A673 (cell line): ENCODE data around the gene ASZ1. TPM values are rescaled to one million over a fixed set of nuclear protein-coding genes. Genes with fewer than 3 reads are reported as not detected.

Source experiments
- BruUV-seq: library from RNA; stranded (reverse); fragments of 400-500 nt; replicated peaks from 2 replicates; lab custom pipeline; 2021; lab: Mats Ljungman, UMichigan
- CTCF ChIA-PET: fragments of 300-600 bp; sonication (Branson Sonifier 250); formaldehyde crosslinking; loops from one replicate; lab custom pipeline; 2022; ENCODE audit warnings: antibody characterized with exemption; lab: Charles Lee
- POLR2A ChIA-PET: fragments of 300-600 bp; sonication (Branson Sonifier 250); formaldehyde crosslinking; loops from one replicate; lab custom pipeline; 2022; ENCODE audit warnings: antibody characterized with exemption; ENCODE audit not compliant: low non-redundant PET; lab: Charles Lee
- DNase-seq: peaks from one replicate; pipeline ENCODE4 v3.0.0-alpha.2; 2015; ENCODE audit warnings: low spot score
- H3K27ac ChIP-seq: fragments of 200-600 bp; sonication (generic); 2 replicates; pipeline ENCODE4 v1.5.1; 2016; ENCODE audit warnings: mixed run types, low read depth, mild to moderate bottlenecking, mixed read lengths, antibody characterized with exemption, low read length; ENCODE audit not compliant: poor library complexity, severe bottlenecking
- H3K27me3 ChIP-seq: fragments of 200-600 bp; sonication (generic); replicated peaks from 2 replicates; pipeline ENCODE4 v1.6.1; 2017; ENCODE audit warnings: mixed run types, low read depth, mild to moderate bottlenecking, mixed read lengths, antibody characterized with exemption, low read length; ENCODE audit not compliant: insufficient read depth, poor library complexity
- H3K36me3 ChIP-seq: fragments of 200-600 bp; sonication (generic); 2 replicates; pipeline ENCODE4 v1.6.1; 2016; ENCODE audit warnings: mixed run types, mild to moderate bottlenecking, mixed read lengths, antibody characterized with exemption, low read length; ENCODE audit not compliant: insufficient read depth, poor library complexity, severe bottlenecking
- H3K4me1 ChIP-seq: fragments of 200-600 bp; sonication (generic); 2 replicates; pipeline ENCODE4 v1.6.1; 2017; ENCODE audit warnings: mixed run types, mild to moderate bottlenecking, mixed read lengths, antibody characterized with exemption, low read length; ENCODE audit not compliant: insufficient read depth, poor library complexity, severe bottlenecking
- H3K4me3 ChIP-seq: fragments of 200-600 bp; sonication (generic); 2 replicates; pipeline ENCODE4 v1.5.1; 2016; ENCODE audit warnings: low read depth, mixed run types, mild to moderate bottlenecking, mixed read lengths, low read length; ENCODE audit not compliant: poor library complexity, severe bottlenecking
- H3K9me3 ChIP-seq: fragments of 200-600 bp; sonication (generic); 2 replicates; pipeline ENCODE4 v1.6.1; 2016; ENCODE audit warnings: mixed run types, low read depth, mild to moderate bottlenecking, mixed read lengths, antibody characterized with exemption, low read length; ENCODE audit not compliant: poor library complexity, severe bottlenecking
- EZH2 ChIP-seq: fragments of 200-600 bp; sonication (generic); IDR thresholded peaks from 2 replicates; pipeline ENCODE4 v1.6.1; 2017; ENCODE audit warnings: borderline replicate concordance, low read depth, mild to moderate bottlenecking, mixed read lengths, antibody characterized with exemption, low read length; ENCODE audit not compliant: poor library complexity, severe bottlenecking
- intact Hi-C: fragments of 100-400 bp; cut with micrococcal nuclease; formaldehyde crosslinking; loops from one replicate; pipeline ENCODE4 v1.10.0; 2022; ENCODE audit not compliant: unreplicated experiment
- total RNA-seq: library from RNA; stranded (reverse); gene quantifications from 2 replicates; pipeline ENCODE4 v1.2.3, GENCODE V29; 2021
- TF ChIP-seq, protein P1 (sequence below): fragments of 300-800, 200-600 bp; sonication (generic); conservative IDR thresholded peaks from 2 replicates; pipeline ENCODE4 v1.5.1; 2017; ENCODE audit warnings: low read depth, mild to moderate bottlenecking, antibody characterized with exemption, low read length, moderate library complexity, mixed read lengths

The ASZ1 gene
- total RNA-seq, 1 experiment from 2014 or later, result not detected

DNA sequence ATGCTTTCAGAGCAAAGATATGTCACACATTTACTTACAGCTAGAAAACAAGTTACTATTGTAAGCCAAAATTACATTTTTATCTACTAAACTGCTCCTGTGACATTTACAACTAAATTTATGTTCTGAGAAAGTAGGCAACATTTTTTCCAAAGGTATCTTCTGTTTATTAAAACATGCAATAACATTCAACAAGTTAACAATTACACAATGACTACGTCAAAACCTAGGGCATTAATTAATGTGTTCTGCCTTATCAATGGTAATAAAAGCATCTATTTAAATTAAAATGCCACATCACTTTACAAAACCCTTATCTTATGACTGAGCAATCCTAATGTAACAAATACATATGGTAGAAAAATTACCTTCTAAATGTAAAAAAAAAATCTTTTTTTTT is 14.9 kb downstream of the ASZ1 start:
- no TSS peak for BruUV-seq
- Histone ChIP-seq H3K36me3 (no peaks in the 10 kb centered on the region), H3K27me3 (no peaks in the 10 kb centered on the region), H3K27ac (no peak overlapping the region), H3K9me3 (no peaks in the 10 kb centered on the region), H3K4me1 (no peaks in the 10 kb centered on the region), H3K4me3 (no peak overlapping the region)
- ChIA-PET CTCF (no interaction called here), POLR2A (no interaction called here)
- TF ChIP-seq, protein P1, sequence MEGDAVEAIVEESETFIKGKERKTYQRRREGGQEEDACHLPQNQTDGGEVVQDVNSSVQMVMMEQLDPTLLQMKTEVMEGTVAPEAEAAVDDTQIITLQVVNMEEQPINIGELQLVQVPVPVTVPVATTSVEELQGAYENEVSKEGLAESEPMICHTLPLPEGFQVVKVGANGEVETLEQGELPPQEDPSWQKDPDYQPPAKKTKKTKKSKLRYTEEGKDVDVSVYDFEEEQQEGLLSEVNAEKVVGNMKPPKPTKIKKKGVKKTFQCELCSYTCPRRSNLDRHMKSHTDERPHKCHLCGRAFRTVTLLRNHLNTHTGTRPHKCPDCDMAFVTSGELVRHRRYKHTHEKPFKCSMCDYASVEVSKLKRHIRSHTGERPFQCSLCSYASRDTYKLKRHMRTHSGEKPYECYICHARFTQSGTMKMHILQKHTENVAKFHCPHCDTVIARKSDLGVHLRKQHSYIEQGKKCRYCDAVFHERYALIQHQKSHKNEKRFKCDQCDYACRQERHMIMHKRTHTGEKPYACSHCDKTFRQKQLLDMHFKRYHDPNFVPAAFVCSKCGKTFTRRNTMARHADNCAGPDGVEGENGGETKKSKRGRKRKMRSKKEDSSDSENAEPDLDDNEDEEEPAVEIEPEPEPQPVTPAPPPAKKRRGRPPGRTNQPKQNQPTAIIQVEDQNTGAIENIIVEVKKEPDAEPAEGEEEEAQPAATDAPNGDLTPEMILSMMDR, result no peak
- TF ChIP-seq EZH2, result no peak
- intact Hi-C loops, result no loop called here
- no peak for DNase-seq

DNA sequence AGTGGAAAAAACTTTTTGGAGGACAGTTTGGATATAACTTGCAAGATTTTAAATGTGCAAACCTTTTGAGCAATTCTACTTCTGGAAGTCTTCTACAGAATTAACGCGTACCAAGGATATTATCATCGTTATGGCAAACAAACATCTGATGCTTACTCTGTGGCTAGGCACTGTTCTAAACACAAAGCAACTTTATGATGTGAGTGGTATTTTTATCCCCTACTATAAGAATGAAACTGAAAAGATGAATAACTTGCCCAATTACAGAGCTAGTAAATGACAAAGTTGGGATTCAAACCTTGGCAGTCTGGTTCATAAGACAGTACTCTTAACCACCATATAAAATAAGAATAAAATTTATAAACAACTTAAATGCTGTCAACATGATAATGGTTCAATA is 15.8 kb downstream of the ASZ1 start:
- no peak for DNase-seq
- H3K27ac ChIP-seq, result no peak overlapping the region
- no peaks in the 10 kb centered on the region for H3K27me3 ChIP-seq
- CTCF ChIA-PET, result no interaction called here
- no peaks in the 10 kb centered on the region for H3K36me3 ChIP-seq
- POLR2A ChIA-PET, result no interaction called here
- no TSS peak for BruUV-seq
- no peaks in the 10 kb centered on the region for H3K9me3 ChIP-seq
- H3K4me1 ChIP-seq, result no peaks in the 10 kb centered on the region
- H3K4me3 ChIP-seq, result no peak overlapping the region
- intact Hi-C loops, result no loop called here
- TF ChIP-seq, protein P1, result no peak
- TF ChIP-seq EZH2, result no peak

DNA sequence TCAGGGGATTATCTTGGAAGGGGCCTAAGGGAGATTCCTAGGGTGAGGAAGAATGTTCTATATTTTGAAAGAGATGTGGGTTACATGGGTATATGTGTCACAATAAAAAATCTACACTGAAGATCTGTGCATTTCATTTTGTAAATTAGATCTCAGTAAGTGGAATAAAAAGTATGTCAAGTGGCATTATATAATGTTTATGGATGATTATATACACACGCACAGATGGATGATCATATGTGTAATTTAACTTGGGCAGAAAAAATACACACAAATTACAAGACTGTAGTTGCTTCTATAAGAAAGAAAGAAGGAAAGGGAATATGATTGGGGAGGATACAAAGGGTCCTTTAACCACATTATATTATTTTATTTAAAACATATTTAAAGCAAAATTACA is 18.5 kb downstream of the ASZ1 start:
- no peaks in the 10 kb centered on the region for H3K4me1 ChIP-seq
- no peaks in the 10 kb centered on the region for H3K27me3 ChIP-seq
- H3K36me3 ChIP-seq, result no peaks in the 10 kb centered on the region
- no peak for TF ChIP-seq EZH2
- TF ChIP-seq, protein P1, result no peak
- no peak overlapping the region for H3K27ac ChIP-seq
- ChIA-PET CTCF (interaction anchor here (0.6 kb wide), 1 partner anchor 105 kb away, joined by 3 read pairs; no protein-coding TSS in a partner anchor), POLR2A (no interaction called here)
- no peak for DNase-seq
- BruUV-seq, result no TSS peak
- intact Hi-C loops, result loop anchor here (5.0 kb wide), 1 partner anchor 308 kb away; no protein-coding TSS in a partner anchor
- no peak overlapping the region for H3K4me3 ChIP-seq
- H3K9me3 ChIP-seq, result no peaks in the 10 kb centered on the region
